NCI-H2107 treated with DMSO at 0.1 percent for 48 hours (cell line): ENCODE data around the gene TBC1D3.
"Not testable (repeated sequence)": the region's sequence is repeated elsewhere in the genome, so short reads cannot be mapped to it uniquely, and the experiment has no call there.

Source experiments
- DNase-seq: peaks from one replicate; lab custom pipeline; 2025; ENCODE audit not compliant: unreplicated experiment; lab: John Stamatoyannopoulos, UW

TBC1D3 gene

DNA sequence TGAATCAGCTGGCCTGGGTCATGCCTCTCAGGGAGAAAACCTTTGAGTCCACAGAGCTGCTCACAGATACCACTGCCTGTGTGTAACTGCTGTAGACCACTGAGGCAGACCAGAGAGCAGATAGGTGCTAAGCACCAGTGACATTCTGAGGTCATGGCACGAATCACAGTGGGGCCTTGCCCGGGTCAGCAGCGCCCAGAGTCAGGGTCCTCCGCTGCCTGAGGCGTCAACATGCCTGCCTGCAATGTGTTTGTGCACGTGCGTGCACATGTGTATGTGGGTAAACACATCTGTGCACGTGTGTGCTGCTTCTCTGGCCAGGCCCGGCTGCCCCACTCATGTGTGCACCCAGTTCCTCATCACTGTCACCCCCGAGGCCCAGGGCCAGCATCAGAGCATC lies at the start of gene TBC1D3:
Gene TBC1D3 (minus strand): TSS at position 101 of the 400 bp plus-strand sequence. CDS start 1,526 bp downstream, outside the sequence.
- not testable (repeated sequence) for DNase-seq

DNA sequence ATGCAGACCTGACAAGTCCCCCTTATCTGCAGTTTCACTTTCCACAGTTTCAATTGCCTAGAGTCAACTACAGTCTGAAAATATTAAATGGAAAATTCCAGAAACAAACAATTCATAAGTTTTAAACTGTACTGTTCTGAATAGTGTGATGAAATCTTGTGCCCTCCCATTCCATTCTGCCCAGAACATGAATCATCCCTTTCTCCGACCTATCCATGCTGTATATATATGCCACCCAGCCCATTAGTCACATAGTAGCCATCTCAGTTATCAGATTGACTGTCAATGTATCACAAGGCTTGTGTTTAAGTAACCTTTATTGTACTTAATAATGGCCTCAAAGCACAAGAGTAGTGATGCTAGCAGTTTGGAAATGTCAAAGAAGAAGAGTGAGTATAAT lies 40.4 kb upstream of the TBC1D3 start:
- DNase-seq = not testable (repeated sequence)

DNA sequence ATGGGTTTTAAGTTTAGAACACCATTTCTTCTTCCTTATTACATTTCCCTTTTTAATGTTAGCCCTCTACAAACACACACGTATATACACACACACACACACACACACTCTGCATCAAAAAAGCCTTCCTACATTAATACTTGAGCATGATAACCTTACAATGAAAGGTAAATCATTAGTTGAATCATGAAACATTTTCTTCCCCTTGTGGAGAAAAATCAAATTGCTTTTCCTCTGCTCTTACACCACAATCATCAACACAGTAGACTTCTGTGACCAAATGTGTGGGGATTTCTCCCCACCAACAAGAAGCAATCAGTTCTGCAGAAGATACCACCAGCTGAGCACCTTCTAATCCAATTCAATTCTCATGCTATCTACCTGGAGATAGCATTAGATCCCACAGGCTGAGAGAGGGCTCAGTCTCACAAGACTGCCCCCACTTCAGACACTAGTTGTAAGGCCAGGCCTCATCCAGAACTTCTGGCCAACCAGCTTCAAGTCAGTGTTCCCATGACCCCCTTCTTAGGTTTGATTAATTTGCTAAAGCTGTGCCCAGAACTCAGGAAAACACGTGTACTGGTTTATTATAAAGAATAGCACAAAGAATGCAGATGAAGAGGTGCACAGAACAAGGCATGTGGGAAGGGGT lies 33.6 kb upstream of the TBC1D3 start:
- DNase-seq = not testable (repeated sequence)

DNA sequence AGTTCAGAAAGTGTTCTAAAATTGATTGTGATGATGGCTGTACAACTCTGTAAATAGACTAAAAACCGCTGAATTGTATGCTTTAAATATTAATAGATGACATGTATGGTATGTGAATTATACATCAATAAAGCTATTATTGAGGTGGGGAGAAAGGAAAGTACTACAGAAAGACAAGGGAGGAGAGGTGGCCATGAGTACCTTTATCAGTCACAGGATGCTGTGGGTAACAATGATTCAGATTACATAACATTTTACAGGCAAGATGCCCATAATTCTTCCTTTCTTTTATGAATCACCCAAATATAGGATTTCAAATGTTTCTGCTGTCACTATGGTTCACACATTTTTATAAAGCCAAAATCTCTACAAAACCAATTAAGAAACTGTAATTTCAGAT lies 28.5 kb upstream of the TBC1D3 start:
- not testable (repeated sequence) for DNase-seq

- DNase-seq = not testable (repeated sequence)
These were observed 7.9 kb upstream of the TBC1D3 start for GRCh38 chr17:38200271-38200670.

DNA sequence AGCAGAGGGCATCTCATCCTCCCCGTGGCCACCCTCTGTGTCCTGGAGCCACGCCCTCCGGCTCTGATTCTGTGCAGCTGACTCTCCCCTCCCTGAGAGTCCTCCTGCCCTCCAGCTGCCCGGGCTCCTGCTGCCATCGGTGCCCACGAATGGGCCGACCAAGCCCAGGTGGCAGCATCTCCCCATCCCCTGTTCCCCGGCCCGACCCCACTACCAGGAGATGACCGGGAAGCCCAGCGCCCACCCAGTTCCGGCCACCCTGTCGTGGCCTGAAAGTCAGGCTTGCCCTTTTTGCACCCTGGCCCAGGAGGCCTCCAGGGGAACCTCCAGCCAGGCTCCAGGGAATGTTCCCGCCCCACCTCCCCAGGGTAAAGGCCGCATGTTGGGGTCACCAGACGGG lies 57.5 kb downstream of the TBC1D3 start:
- not testable (repeated sequence) for DNase-seq
